NOMO-1 (cell line): ENCODE data around the gene ARHGAP28.
"Not testable (repeated sequence)": the region's sequence is repeated elsewhere in the genome, so short reads cannot be mapped to it uniquely, and the experiment has no call there.

Experiments used
- DNase-seq, 2 experiments: peaks; one replicate each; lab custom pipeline; 2025; ENCODE audit not compliant: unreplicated experiment in 2 of 2; lab: John Stamatoyannopoulos, UW

ARHGAP28 gene

GRCh38 chr18:6811816-6812215, 82.3 kb downstream of the ARHGAP28 start:
- DNase-seq, result no peak

DNA sequence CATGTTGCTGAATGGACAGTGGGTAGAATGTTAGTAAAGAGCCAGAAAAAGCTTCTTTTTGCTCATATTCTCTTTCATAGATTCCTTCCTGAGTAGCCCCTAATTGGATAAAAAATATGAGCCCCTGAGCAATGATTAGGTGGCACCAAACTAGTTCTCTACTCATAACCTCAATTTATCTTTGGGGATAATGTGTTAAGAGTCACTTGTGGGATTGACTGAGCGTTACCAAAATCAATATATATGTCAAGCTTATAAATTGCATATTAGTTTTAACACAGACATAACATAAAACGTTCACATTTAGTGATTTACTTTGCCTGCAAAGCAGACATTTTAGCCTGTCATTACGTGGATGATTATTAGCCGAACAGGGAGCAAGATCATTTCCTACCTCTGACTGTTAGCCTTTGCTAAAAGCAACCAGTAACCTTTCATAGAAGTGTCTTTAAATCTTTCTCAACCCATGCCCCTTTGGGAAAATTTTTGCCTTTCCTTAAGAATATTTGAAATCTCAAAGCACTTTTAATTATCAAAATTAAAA, 85.4 kb downstream of the ARHGAP28 start:
- DNase-seq, result no peak

DNA sequence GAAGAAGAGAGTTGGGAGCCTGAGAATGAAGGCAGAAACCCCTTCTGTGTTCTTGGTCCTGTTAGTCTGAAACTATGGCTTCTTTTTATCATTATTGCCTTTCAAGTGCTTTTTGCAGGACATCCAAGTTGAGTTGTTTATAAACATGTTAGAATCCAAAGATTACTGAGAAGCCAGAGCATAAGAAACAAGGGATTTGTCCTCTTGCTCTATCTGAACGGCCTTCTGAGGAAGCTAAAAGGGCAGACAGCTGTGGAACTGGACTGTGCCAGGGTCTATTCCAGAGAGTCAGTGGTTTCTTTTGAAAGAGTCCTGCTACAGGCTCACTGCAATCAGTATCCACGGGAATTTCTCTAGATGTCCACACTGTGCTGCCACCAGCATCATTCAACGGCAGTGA, 86.6 kb downstream of the ARHGAP28 start:
- DNase-seq, result no peak

DNA sequence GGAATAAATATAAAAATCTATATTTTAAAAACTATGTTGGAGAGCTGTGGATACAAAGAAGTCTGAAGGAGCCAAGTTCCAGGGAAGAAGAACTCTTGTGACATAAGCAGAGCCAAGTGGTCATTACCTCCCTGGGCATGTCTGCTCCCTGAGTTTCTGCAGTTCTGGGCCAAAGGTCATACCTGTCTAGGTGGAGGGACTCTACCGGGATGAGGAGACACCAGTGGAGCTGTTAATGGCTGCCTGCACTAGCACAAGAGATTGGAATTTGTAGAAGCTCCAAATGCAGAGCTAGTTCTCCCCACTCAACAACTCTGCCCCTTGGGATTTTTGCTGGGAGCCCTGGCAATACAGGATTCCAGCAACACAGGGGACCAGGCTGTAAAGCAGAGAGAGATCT, 89.8 kb downstream of the ARHGAP28 start:
- no peak for DNase-seq

- no peak for DNase-seq
Observed at GRCh38 chr18:6820314-6820713, 90.8 kb downstream of the ARHGAP28 start.

GRCh38 chr18:6821356-6821755, 91.8 kb downstream of the ARHGAP28 start:
- no peak for DNase-seq

DNA sequence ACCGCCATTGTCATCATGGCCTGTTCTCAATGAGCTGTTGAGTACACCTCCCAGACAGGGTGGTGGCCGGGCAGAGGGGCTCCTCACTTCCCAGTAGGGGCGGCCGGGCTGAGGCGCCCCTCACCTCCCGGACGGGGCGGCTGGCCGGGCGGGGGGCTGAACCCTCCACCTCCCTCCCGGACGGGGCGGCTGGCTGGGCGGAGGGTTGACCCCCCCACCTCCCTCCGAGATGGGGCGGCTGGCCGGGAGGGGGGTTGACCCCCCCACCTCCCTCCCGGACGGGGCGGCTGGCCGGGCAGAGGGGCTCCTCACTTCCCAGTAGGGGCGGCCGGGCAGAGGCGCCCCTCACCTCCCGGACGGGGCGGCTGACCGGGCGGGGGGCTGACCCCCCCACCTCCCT, 97.6 kb downstream of the ARHGAP28 start:
- not testable (repeated sequence) for DNase-seq

DNA sequence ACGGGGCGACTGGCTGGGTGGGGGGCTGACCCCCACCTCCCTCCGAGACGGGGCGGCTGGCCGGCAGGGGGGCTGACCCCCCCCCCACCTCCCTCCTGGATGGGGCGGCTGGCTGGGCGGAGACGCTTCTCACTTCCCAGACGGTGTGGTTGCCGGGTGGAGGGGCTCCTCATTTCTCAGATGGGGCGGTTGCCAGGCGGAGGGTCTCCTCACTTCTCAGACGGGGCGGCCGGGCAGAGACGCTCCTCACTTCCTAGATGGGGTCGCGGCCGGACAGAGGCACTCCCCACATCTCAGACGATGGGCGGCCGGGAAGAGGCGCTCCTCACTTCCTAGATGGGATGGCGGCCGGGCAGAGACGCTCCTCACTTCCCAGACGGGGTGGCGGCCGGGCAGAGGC, 98.0 kb downstream of the ARHGAP28 start:
- DNase-seq, result not testable (repeated sequence)

DNA sequence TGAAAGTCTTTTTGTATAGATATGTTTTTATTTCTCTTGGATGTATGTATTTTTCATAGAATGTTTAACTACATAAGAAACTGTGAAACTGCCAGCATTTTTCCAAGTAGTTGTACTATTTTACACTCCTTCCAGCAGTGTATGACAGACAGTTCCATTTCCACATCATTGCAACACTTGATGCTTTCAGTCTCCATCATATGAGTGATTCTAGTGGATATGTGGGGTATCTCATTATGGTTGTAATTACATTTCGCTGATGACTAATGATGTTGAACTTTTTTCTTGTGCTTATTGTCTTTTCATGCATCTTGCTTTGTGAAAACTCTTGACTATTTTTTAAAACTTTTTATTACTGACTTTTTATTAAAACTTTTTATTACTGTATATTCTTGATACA, 101.4 kb downstream of the ARHGAP28 start:
- no peak for DNase-seq

GRCh38 chr18:6835345-6835744, 105.8 kb downstream of the ARHGAP28 start:
- DNase-seq, result no peak

- no peak for DNase-seq
Observed at GRCh38 chr18:6836331-6836730, 106.8 kb downstream of the ARHGAP28 start.

- no peak for DNase-seq
Observed at GRCh38 chr18:6837904-6838303, 108.4 kb downstream of the ARHGAP28 start.

DNA sequence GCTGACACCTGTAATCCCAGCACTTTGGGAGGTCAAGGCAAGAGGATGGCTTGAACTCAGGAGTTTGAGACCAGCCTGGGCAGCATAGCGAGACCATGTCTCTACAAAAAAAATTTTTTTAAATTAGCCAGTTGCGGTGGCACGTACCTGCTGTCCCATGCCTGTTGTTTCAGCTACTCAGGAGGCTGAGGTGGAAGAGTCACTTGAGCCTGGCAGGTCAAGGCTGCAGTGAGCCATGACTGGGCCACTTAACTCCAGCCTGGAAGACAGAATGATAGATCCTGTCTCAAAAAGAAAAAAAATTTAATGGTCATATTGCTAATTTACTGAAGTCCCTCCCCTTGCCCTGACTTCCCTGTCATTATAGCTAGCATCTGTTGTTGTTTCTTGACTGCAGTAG, 112.6 kb downstream of the ARHGAP28 start:
- no peak for DNase-seq

DNA sequence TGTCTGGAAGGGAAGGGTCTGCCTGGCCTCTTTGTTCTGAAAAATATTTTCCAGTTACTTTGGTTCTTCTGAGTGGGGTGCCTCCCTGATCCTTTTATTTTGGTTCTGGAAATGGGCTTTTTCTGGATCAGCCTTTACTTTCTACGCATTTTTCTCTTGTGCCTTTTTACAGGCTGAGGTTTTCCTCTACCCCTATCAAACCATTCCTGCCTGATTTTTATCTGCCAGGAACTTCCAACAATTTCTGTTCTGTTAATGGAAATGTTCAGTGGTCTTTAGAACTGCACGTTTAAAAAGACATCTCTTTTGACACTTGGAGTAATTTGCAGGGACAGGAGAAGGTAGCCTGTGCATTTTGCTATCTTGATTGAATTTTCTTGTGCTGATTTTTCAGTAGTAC, 113.8 kb downstream of the ARHGAP28 start:
- DNase-seq, result no peak

DNA sequence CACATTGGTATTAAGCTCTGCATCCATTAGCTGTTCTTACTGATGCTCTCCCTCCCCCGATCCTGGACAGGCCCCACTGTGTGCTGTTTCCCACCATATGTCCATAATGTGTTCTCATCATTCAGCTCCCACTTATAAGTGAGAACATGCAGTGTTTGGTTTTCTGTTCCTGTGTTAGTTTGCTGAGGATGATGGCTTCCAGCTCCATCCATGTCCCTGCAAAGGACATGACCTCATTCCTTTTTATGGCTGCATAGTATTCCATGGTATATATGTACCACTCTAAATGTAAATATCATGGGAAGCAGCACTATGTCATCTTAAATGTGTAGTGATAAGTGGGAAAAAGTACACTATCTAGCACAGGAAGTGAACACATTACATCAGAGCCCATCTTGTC, 116.0 kb downstream of the ARHGAP28 start:
- DNase-seq, result not testable (repeated sequence)

DNA sequence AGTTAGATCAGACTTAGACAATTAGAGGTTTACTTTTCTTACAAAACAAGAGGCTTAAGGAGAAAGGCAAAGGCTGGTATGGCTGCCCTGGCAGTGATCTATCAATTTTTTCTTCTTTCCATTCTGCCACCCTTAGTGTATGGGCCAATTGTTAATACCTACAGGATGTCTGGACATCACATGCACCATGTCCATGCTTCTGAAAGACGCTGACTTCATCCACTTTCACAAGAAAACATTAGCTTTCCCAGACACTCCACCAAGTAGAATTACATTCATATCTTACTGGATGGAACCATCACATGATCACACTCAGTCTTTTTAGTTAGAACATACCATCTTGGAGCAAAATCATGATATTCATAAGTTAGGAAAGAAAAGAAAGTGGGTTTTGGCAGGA, 120.9 kb downstream of the ARHGAP28 start:
- DNase-seq, result no peak

DNA sequence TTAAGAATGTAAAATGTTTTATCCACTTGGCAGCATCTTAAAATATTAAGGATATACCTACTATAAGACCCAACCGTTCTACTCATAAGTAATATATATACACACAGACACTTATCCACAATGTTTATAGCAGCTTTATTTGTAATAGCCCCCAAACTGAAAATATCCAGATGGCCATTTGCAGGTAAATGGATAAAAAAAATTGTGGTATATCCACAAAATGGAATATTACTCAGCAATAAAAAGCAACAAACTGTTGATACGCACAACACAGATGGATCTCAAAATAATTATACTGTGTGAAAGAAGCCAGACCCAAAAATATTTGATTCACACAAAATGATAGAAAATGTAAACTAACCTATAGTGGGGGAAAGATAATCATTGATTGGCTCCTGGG, 122.0 kb downstream of the ARHGAP28 start:
- DNase-seq, result no peak

- no peak for DNase-seq
Observed at GRCh38 chr18:6854811-6855210, 125.3 kb downstream of the ARHGAP28 start.

- no peak for DNase-seq
Observed at GRCh38 chr18:6855767-6856166, 126.3 kb downstream of the ARHGAP28 start.

GRCh38 chr18:6857300-6857699, 127.8 kb downstream of the ARHGAP28 start:
- no peak for DNase-seq

- DNase-seq, result no peak
Observed at GRCh38 chr18:6859676-6860422, 130.3 kb downstream of the ARHGAP28 start.

GRCh38 chr18:6860804-6861448, 131.4 kb downstream of the ARHGAP28 start:
- no peak for DNase-seq
